ENCODE results near the gene PSTPIP2. TPM values are rescaled to one million over a fixed set of nuclear protein-coding genes. Genes with fewer than 3 reads are reported as not detected.

PSTPIP2 gene
- total RNA-seq, 1 experiment from 2014 or later, result 3.3 TPM

GRCh38 chr18:46097801-46098615, 25.9 kb upstream of the PSTPIP2 start, which contains the start of gene ATP5F1A:
TSS of gene ATP5F1A (minus strand) at chr18:46098296. CDS start at chr18:46098231, 65 bp downstream.
- Mint-ChIP-seq H3K27me3 (ENCODE audit: low read depth) (no peaks in the 10 kb centered on the region), H3K4me1 (peaks cover 17 to 19% of the 10 kb centered on the region in 2 experiments), H3K27ac (peak within 1 kb of the TSS; percentile 94 to 98 (median 98)), H3K36me3 (ENCODE audit: insufficient read depth in 1 of 3, low read depth in 3 of 3) (peaks cover 20 to 37% (median 27%) of the 10 kb centered on the region in 3 experiments; a peak in 6 of 7 replicates), H3K4me3 (peak within 1 kb of the TSS; percentile 95 to 99), H3K9me3 (no peaks in the 10 kb centered on the region)
- Histone ChIP-seq H3K18ac (ENCODE audit: insufficient read length, low read depth, low read length) (peak within 1 kb of the TSS; percentile 85), H2AK5ac (ENCODE audit: insufficient read length, low read length) (no peak within 1 kb of the TSS), H3K27ac (ENCODE audit: insufficient read length, low read depth, low read length) (no peak within 1 kb of the TSS), H2AFZ (ENCODE audit: low read length) (peak within 1 kb of the TSS; percentile 74), H4K8ac (replicated peaks; ENCODE audit: insufficient read length, low read depth, low read length) (no peak within 1 kb of the TSS), H2BK120ac (ENCODE audit: low read depth, low read length, poor library complexity, severe bottlenecking) (peak within 1 kb of the TSS; percentile 64), H3K27me3 (ENCODE audit: insufficient read depth, low read length) (no peaks in the 10 kb centered on the region), H3K79me2 (ENCODE audit: insufficient read depth, low read length) (peaks cover 21% of the 10 kb centered on the region; the same call in 1 of the 2 replicates), H3K23me2 (ENCODE audit: insufficient read length, low read depth, low read length, poor library complexity, severe bottlenecking) (peaks cover 3% of the 10 kb centered on the region), H2BK12ac (ENCODE audit: insufficient read length, low read depth, low read length) (no peak within 1 kb of the TSS), H2BK20ac (ENCODE audit: low read depth, low read length, poor library complexity, severe bottlenecking) (no peak within 1 kb of the TSS), H3K9me3 (ENCODE audit: control insufficient read depth, low read depth, low read length) (no peaks in the 10 kb centered on the region), H3K56ac (ENCODE audit: insufficient read length, low read depth, low read length) (no peak within 1 kb of the TSS), H3K4me1 (ENCODE audit: insufficient read depth, low read length) (no peaks in the 10 kb centered on the region), H3K4ac (ENCODE audit: low read depth, low read length) (no peak within 1 kb of the TSS), H4K5ac (ENCODE audit: insufficient read length, low read depth, low read length) (no peak within 1 kb of the TSS), H3K14ac (ENCODE audit: insufficient read depth, low read length) (peak within 1 kb of the TSS; percentile 82), H3T11ph (ENCODE audit: low read length) (no peak within 1 kb of the TSS), H2BK15ac (ENCODE audit: low read depth, low read length) (no peak within 1 kb of the TSS), H3K79me1 (ENCODE audit: insufficient read depth, low read depth, low read length, poor library complexity, severe bottlenecking) (no peaks in the 10 kb centered on the region), H4K91ac (ENCODE audit: insufficient read length, low read depth, low read length) (no peak within 1 kb of the TSS), H3K9ac (ENCODE audit: extremely low read depth, insufficient read length, low read length) (peak within 1 kb of the TSS; percentile 73), H3K4me2 (ENCODE audit: insufficient read depth, insufficient read length, low read length) (peak within 1 kb of the TSS; percentile 96), H4K20me1 (ENCODE audit: control insufficient read depth, insufficient read depth, insufficient read length) (no peaks in the 10 kb centered on the region), H3K23ac (ENCODE audit: insufficient read length, low read depth, low read length) (no peak within 1 kb of the TSS), H2BK5ac (ENCODE audit: insufficient read length, low read length) (no peak within 1 kb of the TSS)
- peak; percentile 89 for DNase-seq
- WGBS (ENCODE audit: extremely low coverage, insufficient read length, low lambda C conversion rate), result no CpG with 5 or more reads among the region's 53 CpGs
- TF ChIP-seq, protein P1, sequence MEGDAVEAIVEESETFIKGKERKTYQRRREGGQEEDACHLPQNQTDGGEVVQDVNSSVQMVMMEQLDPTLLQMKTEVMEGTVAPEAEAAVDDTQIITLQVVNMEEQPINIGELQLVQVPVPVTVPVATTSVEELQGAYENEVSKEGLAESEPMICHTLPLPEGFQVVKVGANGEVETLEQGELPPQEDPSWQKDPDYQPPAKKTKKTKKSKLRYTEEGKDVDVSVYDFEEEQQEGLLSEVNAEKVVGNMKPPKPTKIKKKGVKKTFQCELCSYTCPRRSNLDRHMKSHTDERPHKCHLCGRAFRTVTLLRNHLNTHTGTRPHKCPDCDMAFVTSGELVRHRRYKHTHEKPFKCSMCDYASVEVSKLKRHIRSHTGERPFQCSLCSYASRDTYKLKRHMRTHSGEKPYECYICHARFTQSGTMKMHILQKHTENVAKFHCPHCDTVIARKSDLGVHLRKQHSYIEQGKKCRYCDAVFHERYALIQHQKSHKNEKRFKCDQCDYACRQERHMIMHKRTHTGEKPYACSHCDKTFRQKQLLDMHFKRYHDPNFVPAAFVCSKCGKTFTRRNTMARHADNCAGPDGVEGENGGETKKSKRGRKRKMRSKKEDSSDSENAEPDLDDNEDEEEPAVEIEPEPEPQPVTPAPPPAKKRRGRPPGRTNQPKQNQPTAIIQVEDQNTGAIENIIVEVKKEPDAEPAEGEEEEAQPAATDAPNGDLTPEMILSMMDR (conservative IDR thresholded peaks at IDR 0.05), result no peak
